SIG-M5 (cell line): ENCODE measurements around the gene TMOD1.
"Not testable (repeated sequence)": the region's sequence is repeated elsewhere in the genome, so short reads cannot be mapped to it uniquely, and the experiment has no call there.

Source experiments
- DNase-seq: peaks from one replicate; lab custom pipeline; 2025; lab: John Stamatoyannopoulos, UW

The TMOD1 gene

GRCh38 chr9:97498846-97499245 is 2.6 kb upstream of the TMOD1 start:
- not testable (repeated sequence) for DNase-seq

GRCh38 chr9:97500263-97500662 is 1.2 kb upstream of the TMOD1 start:
- DNase-seq = no peak

GRCh38 chr9:97500765-97501176 is 695 bp upstream of the TMOD1 start:
- DNase-seq = no peak

- no peak for DNase-seq
Observed at GRCh38 chr9:97501972-97502221, 431 bp downstream of the TMOD1 start.

GRCh38 chr9:97502222-97502983 is 937 bp downstream of the TMOD1 start:
- no peak for DNase-seq

GRCh38 chr9:97502984-97503861 is 1.8 kb downstream of the TMOD1 start:
- DNase-seq = no peak

GRCh38 chr9:97503862-97504210 is 2.4 kb downstream of the TMOD1 start:
- no peak for DNase-seq

- no peak for DNase-seq
Observed at GRCh38 chr9:97504381-97505216, 3.1 kb downstream of the TMOD1 start.

- DNase-seq = no peak
Observed at GRCh38 chr9:97505845-97506244, 4.4 kb downstream of the TMOD1 start.

GRCh38 chr9:97506306-97506705 is 4.8 kb downstream of the TMOD1 start:
- DNase-seq = no peak

GRCh38 chr9:97506787-97507186 is 5.3 kb downstream of the TMOD1 start:
- no peak for DNase-seq

- no peak for DNase-seq
Observed at GRCh38 chr9:97507428-97507984, 6.0 kb downstream of the TMOD1 start.

GRCh38 chr9:97508852-97509251 is 7.4 kb downstream of the TMOD1 start:
- DNase-seq = no peak

GRCh38 chr9:97510797-97511654 is 9.6 kb downstream of the TMOD1 start:
- DNase-seq = no peak

GRCh38 chr9:97511655-97512427 is 10.4 kb downstream of the TMOD1 start:
- DNase-seq = no peak

- DNase-seq = no peak
Observed at GRCh38 chr9:97512966-97513560, 11.6 kb downstream of the TMOD1 start.

- no peak for DNase-seq
Observed at GRCh38 chr9:97514531-97514930, 13.1 kb downstream of the TMOD1 start.

GRCh38 chr9:97515662-97516061 is 14.2 kb downstream of the TMOD1 start:
- no peak for DNase-seq

GRCh38 chr9:97516111-97516510 is 14.6 kb downstream of the TMOD1 start:
- DNase-seq = no peak
